Measurements from ENCODE around the gene COL23A1. TPM values are rescaled to one million over a fixed set of nuclear protein-coding genes. Genes with fewer than 3 reads are reported as not detected.

COL23A1 gene
- polyA plus RNA-seq, 2 of the 4 experiments (the other 2 are of a cell fraction) = not detected

DNA sequence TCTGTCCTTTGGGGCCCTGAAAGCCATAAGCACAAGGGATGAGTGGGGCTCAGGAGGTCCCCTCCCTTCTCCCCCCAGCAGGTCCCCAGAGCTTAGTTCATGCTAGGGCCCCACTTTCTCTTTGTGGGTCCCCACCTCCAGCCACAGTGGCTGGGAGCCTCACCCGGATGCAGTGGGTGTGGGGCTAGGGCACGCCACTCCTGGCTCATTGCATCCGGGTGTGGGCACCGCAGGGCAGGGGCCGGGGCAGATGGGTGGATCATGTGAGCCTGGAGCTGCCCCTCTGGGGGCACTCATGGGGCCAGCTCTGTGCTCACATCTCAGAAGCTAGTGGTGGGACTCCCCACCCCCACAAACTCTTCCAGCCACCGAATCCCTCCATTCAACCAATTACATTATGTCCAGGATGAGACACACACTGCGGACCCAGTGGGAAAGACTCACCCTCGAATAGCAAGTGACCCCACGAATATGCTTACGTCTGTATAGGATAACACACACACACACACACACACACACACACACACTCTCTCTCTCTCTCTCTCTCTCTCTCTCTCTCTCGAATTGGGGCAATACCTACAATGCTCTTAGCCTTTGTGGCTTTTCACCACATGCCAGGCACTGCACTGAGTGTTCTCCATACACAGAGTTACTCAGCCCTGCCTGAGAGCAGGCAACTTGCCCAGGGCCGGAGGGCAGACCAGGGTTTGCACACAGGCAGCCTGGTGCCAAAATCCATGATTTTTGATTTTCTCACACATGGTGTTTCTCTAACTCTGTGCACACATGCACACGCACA lies 340.8 kb downstream of the COL23A1 start (continued):
- TF ChIP-seq, protein P1, sequence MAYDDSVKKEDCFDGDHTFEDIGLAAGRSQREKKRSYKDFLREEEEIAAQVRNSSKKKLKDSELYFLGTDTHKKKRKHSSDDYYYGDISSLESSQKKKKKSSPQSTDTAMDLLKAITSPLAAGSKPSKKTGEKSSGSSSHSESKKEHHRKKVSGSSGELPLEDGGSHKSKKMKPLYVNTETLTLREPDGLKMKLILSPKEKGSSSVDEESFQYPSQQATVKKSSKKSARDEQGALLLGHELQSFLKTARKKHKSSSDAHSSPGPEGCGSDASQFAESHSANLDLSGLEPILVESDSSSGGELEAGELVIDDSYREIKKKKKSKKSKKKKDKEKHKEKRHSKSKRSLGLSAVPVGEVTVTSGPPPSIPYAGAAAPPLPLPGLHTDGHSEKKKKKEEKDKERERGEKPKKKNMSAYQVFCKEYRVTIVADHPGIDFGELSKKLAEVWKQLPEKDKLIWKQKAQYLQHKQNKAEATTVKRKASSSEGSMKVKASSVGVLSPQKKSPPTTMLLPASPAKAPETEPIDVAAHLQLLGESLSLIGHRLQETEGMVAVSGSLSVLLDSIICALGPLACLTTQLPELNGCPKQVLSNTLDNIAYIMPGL (CRISPR knock-in tag; IDR thresholded peaks at IDR 0.05; ENCODE audit: borderline replicate concordance) = no peak
- TF ChIP-seq MYC (IDR thresholded peaks at IDR 0.05; ENCODE audit: borderline replicate concordance, low read length) (no peak), HOXA7 (CRISPR knock-in tag; IDR thresholded peaks at IDR 0.05) (no peak), ESRRA (IDR thresholded peaks at IDR 0.05; ENCODE audit: borderline replicate concordance, low read length) (no peak), RFX5 (IDR thresholded peaks at IDR 0.05) (no peak)
- TF ChIP-seq, protein P2, sequence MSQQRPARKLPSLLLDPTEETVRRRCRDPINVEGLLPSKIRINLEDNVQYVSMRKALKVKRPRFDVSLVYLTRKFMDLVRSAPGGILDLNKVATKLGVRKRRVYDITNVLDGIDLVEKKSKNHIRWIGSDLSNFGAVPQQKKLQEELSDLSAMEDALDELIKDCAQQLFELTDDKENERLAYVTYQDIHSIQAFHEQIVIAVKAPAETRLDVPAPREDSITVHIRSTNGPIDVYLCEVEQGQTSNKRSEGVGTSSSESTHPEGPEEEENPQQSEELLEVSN (IDR thresholded peaks at IDR 0.05; ENCODE audit: borderline replicate concordance, low read depth) = no peak

DNA sequence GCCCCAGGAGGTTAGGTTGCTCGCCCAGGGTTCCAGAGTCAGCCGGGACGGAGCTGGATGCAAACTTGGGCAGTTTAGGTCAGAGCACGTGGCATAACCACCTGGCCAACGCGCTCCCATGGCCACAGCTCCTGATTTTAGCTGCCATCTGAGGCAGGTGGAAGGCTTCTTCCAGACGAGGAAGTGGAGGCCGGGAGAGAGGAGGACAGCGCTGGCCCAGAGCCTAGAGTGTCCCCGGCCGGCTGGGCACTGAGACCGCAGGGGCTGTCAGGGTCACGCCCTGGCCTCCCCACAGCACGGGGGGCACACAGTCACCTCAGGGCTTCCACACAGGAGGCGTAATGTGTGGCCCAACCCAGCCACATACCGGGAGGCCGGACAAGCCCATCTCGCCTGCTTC lies 341.4 kb downstream of the COL23A1 start:
- POLR2A ChIA-PET = no interaction called here
- no peak for FAIRE-seq
- H3K27ac ChIP-seq = no peak overlapping the region
- no peak overlapping the region for H3K4me2 ChIP-seq
- DNase-seq (ENCODE audit: low read depth in 1 of 2, low spot score in 1 of 2) = no peak
- H3K4me1 ChIP-seq = no peaks in the 10 kb centered on the region
- no peak for TF ChIP-seq ZFP36 (IDR thresholded peaks at IDR 0.05; ENCODE audit: borderline replicate concordance, partially characterized antibody)
- TF ChIP-seq TFCP2L1 (CRISPR knock-in tag; IDR thresholded peaks at IDR 0.05) = no peak
- TF ChIP-seq, protein P3, sequence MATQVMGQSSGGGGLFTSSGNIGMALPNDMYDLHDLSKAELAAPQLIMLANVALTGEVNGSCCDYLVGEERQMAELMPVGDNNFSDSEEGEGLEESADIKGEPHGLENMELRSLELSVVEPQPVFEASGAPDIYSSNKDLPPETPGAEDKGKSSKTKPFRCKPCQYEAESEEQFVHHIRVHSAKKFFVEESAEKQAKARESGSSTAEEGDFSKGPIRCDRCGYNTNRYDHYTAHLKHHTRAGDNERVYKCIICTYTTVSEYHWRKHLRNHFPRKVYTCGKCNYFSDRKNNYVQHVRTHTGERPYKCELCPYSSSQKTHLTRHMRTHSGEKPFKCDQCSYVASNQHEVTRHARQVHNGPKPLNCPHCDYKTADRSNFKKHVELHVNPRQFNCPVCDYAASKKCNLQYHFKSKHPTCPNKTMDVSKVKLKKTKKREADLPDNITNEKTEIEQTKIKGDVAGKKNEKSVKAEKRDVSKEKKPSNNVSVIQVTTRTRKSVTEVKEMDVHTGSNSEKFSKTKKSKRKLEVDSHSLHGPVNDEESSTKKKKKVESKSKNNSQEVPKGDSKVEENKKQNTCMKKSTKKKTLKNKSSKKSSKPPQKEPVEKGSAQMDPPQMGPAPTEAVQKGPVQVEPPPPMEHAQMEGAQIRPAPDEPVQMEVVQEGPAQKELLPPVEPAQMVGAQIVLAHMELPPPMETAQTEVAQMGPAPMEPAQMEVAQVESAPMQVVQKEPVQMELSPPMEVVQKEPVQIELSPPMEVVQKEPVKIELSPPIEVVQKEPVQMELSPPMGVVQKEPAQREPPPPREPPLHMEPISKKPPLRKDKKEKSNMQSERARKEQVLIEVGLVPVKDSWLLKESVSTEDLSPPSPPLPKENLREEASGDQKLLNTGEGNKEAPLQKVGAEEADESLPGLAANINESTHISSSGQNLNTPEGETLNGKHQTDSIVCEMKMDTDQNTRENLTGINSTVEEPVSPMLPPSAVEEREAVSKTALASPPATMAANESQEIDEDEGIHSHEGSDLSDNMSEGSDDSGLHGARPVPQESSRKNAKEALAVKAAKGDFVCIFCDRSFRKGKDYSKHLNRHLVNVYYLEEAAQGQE (IDR thresholded peaks at IDR 0.05) = no peak
- TF ChIP-seq, protein P4, sequence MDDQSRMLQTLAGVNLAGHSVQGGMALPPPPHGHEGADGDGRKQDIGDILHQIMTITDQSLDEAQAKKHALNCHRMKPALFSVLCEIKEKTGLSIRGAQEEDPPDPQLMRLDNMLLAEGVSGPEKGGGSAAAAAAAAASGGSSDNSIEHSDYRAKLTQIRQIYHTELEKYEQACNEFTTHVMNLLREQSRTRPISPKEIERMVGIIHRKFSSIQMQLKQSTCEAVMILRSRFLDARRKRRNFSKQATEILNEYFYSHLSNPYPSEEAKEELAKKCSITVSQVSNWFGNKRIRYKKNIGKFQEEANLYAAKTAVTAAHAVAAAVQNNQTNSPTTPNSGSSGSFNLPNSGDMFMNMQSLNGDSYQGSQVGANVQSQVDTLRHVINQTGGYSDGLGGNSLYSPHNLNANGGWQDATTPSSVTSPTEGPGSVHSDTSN (IDR thresholded peaks at IDR 0.05) = no peak
- no peak for TF ChIP-seq CBX8 (IDR thresholded peaks at IDR 0.05)
- no peak for TF ChIP-seq GATA3 (IDR thresholded peaks at IDR 0.05; ENCODE audit: borderline replicate concordance)
- TF ChIP-seq, protein P2 (IDR thresholded peaks at IDR 0.05; ENCODE audit: borderline replicate concordance, low read depth) = no peak
- TF ChIP-seq RNF2 (IDR thresholded peaks at IDR 0.05; ENCODE audit: borderline replicate concordance, low read depth) = no peak
- TF ChIP-seq, protein P5, sequence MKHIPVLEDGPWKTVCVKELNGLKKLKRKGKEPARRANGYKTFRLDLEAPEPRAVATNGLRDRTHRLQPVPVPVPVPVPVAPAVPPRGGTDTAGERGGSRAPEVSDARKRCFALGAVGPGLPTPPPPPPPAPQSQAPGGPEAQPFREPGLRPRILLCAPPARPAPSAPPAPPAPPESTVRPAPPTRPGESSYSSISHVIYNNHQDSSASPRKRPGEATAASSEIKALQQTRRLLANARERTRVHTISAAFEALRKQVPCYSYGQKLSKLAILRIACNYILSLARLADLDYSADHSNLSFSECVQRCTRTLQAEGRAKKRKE (CRISPR knock-in tag; IDR thresholded peaks at IDR 0.05; ENCODE audit: low read depth) = no peak
- TF ChIP-seq, protein P6, sequence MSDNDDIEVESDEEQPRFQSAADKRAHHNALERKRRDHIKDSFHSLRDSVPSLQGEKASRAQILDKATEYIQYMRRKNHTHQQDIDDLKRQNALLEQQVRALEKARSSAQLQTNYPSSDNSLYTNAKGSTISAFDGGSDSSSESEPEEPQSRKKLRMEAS (IDR thresholded peaks at IDR 0.05) = no peak
- no peak for TF ChIP-seq ZSCAN20 (CRISPR knock-in tag; IDR thresholded peaks at IDR 0.05)
- TF ChIP-seq SREBF2 (IDR thresholded peaks at IDR 0.05) = no peak
- no peak for TF ChIP-seq FOXS1 (CRISPR knock-in tag; IDR thresholded peaks at IDR 0.05)
- TF ChIP-seq POLR2AphosphoS2 (conservative IDR thresholded peaks at IDR 0.05; ENCODE audit: low read length) = no peak
- no peak for TF ChIP-seq KDM1A (IDR thresholded peaks at IDR 0.05; ENCODE audit: low read depth)
- TF ChIP-seq, protein P7, sequence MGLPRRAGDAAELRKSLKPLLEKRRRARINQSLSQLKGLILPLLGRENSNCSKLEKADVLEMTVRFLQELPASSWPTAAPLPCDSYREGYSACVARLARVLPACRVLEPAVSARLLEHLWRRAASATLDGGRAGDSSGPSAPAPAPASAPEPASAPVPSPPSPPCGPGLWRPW (IDR thresholded peaks at IDR 0.05) = no peak
- TF ChIP-seq ESRRA (IDR thresholded peaks at IDR 0.05; ENCODE audit: borderline replicate concordance, low read length) = no peak
- TF ChIP-seq, protein P8, sequence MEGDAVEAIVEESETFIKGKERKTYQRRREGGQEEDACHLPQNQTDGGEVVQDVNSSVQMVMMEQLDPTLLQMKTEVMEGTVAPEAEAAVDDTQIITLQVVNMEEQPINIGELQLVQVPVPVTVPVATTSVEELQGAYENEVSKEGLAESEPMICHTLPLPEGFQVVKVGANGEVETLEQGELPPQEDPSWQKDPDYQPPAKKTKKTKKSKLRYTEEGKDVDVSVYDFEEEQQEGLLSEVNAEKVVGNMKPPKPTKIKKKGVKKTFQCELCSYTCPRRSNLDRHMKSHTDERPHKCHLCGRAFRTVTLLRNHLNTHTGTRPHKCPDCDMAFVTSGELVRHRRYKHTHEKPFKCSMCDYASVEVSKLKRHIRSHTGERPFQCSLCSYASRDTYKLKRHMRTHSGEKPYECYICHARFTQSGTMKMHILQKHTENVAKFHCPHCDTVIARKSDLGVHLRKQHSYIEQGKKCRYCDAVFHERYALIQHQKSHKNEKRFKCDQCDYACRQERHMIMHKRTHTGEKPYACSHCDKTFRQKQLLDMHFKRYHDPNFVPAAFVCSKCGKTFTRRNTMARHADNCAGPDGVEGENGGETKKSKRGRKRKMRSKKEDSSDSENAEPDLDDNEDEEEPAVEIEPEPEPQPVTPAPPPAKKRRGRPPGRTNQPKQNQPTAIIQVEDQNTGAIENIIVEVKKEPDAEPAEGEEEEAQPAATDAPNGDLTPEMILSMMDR (IDR thresholded peaks at IDR 0.05) = no peak
- no peak for TF ChIP-seq MAFK (IDR thresholded peaks at IDR 0.05; ENCODE audit: partially characterized antibody)
- CTCF ChIA-PET = no interaction called here
- 80% methylated on average over 17 of the region's 18 CpGs for WGBS (ENCODE audit: missing lambda C conversion rate)
- no peak overlapping the region for H3K4me3 ChIP-seq
- no peak; a peak in 1 of 6 replicates for ATAC-seq
- no peaks in the 10 kb centered on the region for H3K9me3 ChIP-seq

All from A549 (cell line).